GM21423 (cell line): ENCODE results near the gene GON7.
"Not testable (repeated sequence)": the region's sequence is repeated elsewhere in the genome, so short reads cannot be mapped to it uniquely, and the experiment has no call there.

Experiments
- ATAC-seq: cut with Tn5 transposase; IDR thresholded peaks from one replicate; pipeline ENCODE4 v1.9.1; 2021; ENCODE audit warnings: mild to moderate bottlenecking, moderate library complexity; ENCODE audit not compliant: unreplicated experiment

Gene GON7

GRCh38 chr14:93159625-93160352, 47.1 kb downstream of the GON7 start:
- not testable (repeated sequence) for ATAC-seq

GRCh38 chr14:93158349-93158748, 48.5 kb downstream of the GON7 start:
- not testable (repeated sequence) for ATAC-seq

DNA sequence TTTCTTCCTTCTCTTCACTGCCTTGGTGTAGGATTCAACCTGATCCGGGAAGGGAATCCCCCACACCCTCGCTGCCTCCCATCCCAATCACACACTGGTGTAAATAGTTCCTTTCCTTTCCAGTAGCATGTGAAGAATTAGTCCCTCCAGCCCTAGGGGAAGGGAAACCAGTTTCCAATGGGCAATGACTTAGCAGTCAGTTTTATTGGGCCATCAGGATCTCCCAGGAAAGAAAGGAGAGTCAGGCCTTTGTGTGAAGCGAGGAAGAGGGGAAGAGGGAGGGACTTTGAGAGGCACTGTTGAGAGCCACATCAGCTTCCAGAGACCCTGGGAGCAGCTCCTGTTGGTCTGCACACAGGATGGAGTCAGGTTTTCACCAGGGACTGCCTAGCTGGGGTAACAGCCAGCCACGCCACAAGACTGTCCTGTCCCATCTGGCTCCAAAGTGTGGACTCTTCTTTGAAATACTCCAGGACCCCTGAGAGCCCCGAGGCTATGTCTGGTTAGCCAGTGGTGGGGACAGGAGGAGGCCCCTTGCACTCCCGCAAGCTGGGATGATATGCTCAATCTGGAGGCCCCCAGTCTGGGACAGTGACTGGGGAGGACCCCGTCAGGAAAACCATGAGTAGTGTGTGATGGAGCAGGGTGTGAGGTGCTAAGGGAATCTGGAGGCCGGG, 50.0 kb downstream of the GON7 start:
- ATAC-seq: no peak

GRCh38 chr14:93155667-93156066, 51.2 kb downstream of the GON7 start:
- ATAC-seq: no peak

GRCh38 chr14:93153121-93153520, 53.7 kb downstream of the GON7 start:
- ATAC-seq: no peak
